Suppressor macrophage (primary cell): ENCODE results near the gene LDLRAD3.
"Not testable (repeated sequence)": the region's sequence is repeated elsewhere in the genome, so short reads cannot be mapped to it uniquely, and the experiment has no call there.

Source experiments
- DNase-seq, 4 experiments: peaks; one replicate each; pipeline ENCODE4 v3.0.0-alpha.2; 2020 to 2022
- total RNA-seq, 17 experiments: gene quantifications; one replicate each; lab custom pipeline; 2026; ENCODE audit warnings: mixed read lengths in 6 of 17, inconsistent platforms in 3 of 17; lab: John Stamatoyannopoulos, UW

The LDLRAD3 gene, protein sequence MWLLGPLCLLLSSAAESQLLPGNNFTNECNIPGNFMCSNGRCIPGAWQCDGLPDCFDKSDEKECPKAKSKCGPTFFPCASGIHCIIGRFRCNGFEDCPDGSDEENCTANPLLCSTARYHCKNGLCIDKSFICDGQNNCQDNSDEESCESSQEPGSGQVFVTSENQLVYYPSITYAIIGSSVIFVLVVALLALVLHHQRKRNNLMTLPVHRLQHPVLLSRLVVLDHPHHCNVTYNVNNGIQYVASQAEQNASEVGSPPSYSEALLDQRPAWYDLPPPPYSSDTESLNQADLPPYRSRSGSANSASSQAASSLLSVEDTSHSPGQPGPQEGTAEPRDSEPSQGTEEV
- 4.0 to 32.6 (median 7.8) reads per million in 17 experiments for total RNA-seq

DNA sequence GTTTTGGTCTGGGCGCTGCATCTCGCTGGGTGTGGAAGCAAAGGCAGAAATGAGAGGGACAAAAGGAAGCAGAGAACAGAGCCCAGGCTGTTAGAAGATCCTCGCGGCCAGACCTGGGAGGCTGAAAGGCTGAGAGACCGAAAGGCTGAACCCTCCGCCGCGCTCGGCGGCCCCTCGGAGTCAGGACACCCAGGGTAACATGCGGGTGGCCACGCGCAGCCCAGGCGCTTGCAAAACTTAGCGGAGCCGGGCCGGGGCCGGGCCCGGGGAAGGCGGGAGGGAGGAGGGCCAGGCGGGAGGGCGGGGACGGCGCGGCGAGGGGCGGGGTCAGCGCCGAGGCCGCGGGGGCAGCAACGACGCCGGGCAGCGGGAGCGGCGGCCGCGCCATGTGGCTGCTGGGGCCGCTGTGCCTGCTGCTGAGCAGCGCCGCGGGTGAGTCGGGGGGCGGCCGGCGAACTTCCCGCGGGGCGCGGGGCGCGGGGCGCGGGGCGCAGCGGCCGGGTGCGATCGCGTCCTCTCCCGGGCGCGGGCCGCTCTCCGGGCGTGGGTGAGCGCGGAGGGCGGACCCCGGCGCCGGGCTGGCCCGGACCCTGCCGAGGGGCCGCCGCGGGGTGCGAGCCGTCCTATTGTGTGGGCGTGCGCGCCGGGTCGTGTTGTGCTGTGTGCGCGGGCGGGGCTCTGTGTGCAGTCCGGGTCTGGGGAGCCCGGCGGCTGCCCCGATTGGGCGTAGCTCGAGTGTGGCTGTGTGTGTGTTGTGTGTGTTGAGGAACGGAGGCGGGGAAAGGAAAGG is at the start of gene LDLRAD3:
Gene LDLRAD3, plus strand, starts transcription at position 350 of the 790 bp plus-strand sequence. Its CDS starts 37 bp downstream, at position 387.
- peak; percentile 78 to 92 (median 85) for DNase-seq

DNA sequence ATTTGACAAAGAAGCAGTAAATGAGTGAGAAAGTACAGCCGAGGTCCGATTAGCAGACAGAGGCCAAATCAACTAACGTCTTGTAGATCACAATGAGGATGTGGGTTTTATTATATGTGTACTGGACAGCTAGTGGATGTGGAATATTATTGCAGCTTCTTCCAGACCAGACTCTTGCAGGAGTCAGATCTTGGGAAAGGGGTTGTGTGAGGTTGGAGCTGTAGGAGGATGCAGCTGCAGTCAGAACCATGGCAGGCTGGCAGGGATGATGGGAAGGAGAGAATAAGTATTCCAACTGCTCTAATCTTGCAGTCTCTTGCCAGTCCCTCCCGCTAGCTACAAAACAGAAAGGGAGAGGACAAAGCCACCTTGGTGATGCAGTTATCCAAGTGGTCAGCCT is 46.8 kb upstream of the LDLRAD3 start:
- no peak for DNase-seq

DNA sequence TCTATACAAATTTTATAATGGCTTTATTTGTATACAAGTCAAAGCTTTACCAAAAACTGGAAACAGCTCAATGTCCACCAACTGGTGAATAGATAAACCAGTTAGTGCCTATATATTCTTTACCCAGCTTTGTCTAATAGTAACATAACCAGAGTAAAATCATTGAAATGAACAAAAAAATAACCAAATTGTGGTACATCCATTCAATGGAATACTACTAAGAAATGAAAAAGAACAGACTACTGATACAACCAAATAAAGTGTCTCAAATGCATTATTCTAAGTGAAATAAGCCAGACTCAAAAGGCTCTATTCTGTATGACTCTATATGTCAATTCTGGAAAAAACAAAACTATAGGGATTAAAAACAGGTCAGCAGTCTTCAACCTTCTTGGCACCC is 40.9 kb upstream of the LDLRAD3 start:
- no peak for DNase-seq

DNA sequence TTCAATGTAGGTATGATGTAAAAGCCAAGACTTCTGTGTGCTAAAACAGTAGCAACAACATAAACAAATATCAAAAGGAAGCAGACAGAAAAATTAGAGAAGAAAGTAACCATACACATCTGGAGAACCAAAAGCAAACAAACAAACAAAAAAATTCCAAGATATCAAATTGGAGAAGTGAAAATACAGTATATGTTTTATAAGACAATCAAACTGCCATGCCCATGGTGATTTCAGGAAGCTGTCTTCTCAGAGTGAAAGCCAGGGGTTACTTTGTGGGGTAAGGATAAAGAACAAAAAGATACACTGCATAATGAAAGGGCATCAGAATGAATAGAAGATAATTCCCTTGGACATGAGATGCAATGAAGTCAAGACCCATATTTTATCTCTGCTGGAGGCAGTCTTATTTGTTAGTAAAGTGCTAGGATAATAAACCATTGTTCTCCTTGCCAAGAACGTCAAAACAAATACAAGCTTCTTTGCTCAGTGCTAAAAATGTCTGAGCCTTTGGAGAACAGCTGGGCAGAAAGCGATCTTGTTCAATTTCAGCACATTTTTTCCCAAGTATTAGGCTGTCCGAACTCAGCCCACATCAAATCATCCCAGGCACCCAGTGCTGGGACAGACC is 38.1 kb upstream of the LDLRAD3 start:
- DNase-seq = peak in 3 of 4 experiments; percentile 11 to 45 (median 32)

DNA sequence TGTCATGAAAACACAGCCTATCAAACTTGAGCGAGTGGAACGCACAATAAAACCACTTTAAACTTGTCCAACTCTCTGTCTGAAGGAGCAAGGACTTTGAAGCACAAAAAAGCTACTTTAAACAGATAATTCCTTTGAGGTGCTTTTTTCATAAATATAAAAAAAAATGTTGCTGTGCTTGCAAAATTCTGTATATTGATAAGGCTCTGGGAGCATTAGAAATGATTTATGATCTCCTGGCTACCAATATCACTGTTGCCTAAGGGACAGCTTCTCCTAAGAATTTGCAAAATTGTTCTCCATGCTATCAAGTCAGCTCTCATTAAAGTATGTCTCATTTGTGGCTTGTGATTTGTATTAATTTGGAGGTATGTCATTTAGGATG is 37.6 kb upstream of the LDLRAD3 start:
- no peak for DNase-seq

DNA sequence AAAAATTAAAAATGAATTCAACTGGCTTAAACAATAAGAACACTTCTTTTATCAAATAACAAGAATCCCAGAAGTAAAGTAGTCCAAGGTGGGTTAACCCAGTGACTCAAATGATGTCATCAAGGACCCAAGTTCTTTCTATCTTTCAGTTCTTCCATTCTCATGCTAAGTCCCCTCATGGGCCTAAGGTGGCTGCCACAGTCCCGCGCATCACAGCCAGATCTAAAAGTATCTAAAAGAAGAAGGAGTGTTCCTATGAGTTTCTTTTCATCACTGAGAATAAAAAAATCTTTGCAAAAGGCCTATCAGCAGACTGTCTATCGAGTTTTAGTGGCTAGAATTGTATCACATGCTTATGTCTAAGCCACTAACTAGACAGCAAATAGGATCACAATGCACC is 37.2 kb upstream of the LDLRAD3 start:
- DNase-seq = no peak

DNA sequence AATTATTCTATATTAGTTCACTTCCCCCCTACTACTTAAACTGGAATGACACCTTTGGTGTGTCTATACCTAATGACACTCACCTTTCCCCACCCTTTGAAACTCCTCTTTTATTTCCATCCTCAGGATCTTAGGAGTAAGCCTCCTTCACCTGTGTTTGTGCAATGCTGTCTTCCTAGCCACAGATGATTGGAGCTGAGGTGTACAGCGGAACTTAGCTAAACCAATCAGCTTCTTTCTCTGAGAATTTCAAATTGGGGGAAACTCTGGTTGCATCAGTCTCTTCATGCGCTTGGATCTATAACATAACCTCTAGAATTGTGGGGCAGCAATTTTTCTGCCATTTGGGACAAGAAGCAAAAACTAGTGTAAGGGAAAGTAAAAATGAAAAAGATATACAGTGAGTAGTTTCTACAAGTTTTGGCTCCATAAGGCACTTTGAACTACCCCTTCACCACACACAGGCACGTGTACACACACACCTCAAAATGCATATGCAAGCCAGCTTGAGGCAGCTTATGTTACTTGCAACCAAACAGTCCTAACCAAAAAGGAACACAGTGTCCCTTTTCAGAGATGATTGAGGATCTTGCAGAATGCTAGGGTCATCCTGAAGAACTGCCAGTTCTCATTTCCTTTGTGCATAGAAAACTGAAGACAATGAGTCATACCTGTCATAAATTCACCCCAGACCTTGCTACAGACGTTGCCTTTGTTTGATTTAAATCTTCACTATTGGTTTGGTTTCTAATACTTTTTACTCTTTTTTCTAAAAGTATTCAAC is 36.0 kb upstream of the LDLRAD3 start:
- peak; percentile 38 to 77 (median 61) for DNase-seq

DNA sequence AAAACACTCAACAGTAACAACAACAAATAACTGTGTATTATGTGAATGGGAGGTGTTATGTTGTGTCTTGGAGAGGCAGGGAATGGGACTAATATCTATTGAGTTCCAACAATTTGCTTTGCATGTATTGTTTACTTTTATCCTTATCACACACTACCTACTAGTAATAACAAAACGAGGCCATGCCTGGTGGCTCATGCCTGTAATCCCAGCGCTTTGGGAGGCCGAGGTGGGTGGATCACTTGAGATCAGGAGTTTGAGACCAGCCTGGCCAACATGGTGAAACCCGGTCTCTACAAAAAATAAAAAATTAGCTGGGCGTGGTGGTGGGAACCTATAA is 35.5 kb upstream of the LDLRAD3 start:
- not testable (repeated sequence) for DNase-seq

DNA sequence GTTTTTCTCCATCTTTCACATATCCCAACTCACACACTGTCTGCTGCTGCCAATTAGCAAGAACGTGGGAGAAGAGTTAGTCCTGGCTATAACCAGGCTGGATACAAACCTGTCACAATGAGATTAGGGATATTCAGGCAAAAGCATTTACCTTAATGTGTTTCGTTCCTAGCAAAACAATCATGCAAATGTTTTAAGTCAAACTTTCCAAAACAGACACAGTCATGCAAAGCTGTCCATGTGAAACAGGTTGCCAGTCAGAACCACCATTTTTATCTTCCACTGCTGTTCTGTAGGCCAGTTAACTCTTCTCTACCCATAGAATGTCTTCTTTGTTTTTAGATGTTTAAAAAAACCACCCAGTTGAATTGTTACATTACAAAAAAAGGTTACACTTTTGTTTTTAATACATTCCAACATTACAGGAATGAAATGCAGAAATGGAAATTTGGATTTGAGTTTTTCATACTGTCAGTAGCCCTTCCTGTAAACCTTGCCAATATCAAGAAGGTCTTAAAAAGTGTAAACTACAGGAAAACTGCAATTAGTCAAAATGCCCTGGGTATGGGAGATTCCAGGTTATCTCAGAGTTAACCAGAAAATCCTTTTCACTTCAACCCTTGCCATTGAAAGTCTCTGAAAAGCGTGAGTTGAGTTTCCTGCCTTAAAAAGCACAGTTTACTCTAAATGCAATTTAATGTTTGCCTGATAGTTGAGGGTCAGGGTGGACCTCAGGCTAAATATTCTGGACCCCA is 34.2 kb upstream of the LDLRAD3 start:
- no peak for DNase-seq

DNA sequence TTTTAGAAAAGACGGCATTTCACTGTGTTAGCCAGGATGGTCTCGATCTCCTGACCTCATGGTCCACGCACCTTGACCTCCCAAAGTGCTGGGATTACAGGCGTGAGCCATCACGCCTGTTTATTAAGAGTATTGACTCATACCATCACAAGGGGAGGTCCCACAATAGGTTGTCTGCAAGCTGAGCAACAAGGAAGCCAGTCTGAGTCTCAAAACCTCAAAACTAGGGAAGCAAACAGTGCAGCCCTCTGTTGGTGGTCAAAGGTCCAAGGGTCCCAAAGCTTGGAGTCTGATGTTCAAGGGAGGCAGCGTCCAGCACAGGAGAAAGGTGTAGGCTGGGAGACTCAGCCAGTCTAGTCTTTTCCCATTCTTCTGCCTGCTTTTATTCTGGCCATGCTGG is 32.8 kb upstream of the LDLRAD3 start:
- DNase-seq = peak in 1 of 4 experiments; percentile 13

DNA sequence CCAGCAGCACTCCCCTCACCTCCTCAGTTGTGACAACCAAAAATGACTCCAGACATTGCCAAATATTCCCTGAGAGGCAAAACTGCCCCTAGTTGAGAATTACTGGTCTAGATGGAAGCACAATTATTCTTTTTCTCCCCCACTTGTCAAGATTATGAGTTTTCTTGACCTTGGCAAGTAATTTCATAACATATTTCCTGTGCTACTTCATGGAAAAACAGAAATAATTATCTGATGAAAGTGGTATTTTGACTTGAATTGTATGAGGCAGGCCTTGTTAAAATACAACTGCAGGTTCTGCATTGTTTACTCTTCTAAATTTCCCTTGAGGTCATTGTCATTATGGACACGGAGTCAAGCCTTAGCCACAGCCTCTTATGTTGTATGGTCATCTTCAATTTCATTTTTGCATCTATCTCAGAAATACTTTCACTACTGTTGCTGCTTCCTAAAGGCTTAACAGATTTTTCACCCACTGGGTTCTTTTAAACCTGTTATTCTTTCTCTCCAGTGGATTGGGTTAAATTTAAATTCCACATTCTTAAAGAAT is 32.2 kb upstream of the LDLRAD3 start:
- no peak for DNase-seq

DNA sequence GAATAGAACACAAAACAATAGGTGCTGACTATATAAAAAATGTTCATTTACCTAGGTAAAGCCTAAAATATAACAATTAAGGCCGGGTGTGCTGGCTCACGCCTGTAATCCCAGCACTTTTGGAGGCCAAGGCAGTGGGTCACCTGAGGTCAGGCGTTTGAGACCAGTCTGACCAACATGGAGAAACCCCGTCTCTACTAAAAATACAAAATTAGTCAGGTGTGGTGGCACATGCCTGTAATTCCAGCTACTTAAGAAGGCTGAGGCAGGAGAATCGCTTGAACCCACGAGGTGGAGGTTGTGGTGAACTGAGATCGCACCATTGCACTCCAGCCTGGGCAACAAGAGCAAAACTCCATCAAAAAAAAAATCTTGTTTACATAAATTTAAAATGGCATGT is 31.4 kb upstream of the LDLRAD3 start:
- not testable (repeated sequence) for DNase-seq

DNA sequence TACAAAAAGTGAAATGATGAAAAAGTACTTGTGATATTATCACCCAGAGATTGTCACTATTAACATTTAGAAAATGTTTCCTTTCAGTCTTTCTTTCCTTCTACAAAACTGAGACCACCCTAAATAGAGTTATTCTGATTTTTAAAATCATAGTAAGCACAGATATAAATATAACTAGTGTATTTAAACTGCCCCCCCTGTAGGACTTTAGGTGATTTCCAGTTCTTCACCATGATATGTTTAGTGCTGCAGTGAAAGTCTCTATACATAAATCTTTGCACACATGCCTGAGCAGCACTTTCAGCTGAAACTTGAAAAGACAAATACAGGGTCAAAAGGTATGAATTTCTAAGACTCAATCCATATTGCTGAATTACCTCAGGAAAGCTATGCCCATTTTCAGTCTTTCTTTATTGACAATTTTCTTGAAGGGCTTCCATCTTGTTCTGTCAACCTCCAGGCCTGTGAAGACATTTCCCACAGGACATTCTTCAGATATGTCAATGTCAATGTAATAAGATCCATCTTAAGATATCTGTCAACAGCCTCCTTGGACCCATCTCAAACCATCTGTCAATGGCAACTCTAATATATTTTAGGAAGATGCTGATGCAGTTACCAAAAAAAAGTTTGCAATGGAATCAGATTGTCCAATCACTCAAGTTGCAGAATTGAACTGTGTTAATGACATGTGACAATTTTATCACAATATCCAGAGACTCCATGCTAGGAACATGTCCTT is 30.8 kb upstream of the LDLRAD3 start:
- DNase-seq = no peak

DNA sequence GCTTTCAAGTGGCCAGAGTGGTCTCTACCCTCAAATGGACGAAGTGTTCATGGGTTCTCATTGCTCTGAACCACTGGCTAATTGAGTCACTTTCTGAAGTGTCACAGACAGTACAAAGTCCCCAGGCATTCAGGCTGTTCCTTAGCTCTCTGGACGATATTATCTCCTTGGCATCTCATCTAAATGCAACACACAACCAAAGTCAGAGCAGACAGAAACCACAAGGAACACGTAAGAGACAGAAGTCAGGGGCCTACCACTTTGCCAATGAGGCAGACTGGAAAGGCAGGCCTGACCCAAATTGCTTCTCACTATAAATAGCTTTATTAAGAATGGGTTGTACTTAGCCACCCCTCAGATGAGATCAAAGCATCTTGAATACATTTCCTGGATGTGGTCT is 29.0 kb upstream of the LDLRAD3 start:
- DNase-seq = no peak

DNA sequence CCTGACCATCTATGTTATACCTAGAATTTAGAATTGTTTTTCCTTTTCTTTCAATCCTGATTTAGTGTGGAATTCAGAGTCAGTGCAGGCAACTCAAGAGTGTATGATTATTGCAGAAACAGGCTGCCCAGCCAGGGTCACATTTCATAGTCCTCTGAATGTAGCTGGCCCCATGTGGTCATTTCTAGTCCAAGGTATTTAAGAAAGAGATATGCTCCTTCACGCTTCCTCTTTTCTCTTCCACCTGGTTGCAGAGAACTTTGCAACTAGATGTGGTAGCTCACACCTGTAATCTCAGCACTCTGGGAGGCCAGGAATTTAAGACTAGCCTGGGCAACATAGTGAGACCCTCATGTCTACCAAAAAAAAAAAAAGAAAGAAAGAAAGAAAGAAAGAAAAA is 27.6 kb upstream of the LDLRAD3 start:
- DNase-seq = no peak

DNA sequence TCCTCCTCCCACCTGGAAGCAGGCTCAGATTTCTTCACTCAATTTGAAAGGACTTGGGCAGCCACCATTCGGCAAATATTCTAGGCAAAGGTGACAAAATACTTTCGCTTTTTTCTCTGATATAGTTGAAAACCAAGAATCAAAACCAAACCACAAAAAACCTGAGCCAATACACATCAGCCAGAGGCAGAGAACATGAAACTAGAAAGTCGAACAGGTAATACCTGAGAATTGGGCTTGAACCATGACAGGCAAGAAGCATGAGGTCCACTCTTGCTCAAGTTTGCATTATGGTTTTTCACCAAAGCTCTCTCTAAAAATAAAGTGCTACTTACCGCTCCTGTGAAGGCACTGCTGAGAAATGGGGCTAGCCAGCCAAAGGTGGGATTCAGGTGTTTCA is 26.2 kb upstream of the LDLRAD3 start:
- no peak for DNase-seq

DNA sequence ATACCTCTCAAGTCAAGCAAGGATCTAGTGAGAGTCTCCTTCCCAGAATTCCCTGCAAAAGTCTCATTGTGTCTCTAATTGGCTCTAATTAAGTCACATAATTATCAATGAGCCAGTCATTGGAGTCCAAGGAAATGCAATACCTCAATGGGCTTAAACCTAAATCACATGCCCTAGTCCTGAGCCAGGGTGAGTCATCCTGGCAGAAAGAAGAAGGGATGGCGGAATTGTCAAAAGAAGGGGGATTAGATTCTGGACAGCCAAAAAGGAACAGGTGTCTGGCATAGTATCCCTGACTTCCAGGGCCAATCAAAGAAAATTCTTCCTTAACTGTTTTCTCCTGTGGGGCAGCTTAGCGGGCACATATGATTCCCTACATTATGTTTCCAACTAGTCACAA is 25.1 kb upstream of the LDLRAD3 start:
- DNase-seq = no peak

DNA sequence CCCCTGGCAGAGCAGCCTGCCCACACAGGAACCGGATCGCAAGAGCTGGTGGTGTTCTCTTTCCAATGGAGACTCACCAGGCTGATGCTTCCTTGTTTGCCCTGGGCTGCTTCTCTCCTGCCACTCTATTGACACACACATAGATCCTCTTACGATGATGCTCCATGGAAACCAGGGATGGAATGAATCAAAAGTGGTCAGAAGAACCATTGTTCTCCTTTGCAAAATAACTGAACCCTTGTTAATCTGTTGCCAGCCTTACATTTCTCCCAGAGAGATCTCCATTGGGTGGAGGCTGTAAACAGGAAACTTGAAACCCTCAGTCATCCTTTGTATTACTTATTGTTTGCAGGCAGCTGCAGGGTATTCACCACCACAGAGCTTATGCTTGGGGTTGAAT is 24.6 kb upstream of the LDLRAD3 start:
- DNase-seq = peak in 3 of 4 experiments; percentile 8 to 21 (median 15)

DNA sequence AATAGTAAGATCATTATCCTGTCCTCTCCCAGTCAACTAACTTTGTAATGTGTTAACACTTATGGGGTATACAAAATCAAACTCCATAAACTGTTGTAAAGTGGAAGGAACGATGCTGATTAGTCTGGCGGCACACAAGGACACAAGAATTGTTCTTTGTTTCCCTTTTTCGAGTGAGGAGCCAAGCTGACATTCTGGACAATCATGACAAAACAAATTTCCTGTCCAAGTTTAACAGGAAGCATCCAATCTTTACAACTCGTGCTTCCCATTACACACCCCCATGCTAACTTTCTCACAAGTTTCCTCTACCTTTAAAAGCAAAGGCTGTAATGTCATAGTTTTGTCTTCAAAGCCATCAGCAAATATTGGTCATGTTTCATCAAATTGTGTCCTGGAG is 20.4 kb upstream of the LDLRAD3 start:
- DNase-seq = peak; percentile 21 to 53 (median 42)

DNA sequence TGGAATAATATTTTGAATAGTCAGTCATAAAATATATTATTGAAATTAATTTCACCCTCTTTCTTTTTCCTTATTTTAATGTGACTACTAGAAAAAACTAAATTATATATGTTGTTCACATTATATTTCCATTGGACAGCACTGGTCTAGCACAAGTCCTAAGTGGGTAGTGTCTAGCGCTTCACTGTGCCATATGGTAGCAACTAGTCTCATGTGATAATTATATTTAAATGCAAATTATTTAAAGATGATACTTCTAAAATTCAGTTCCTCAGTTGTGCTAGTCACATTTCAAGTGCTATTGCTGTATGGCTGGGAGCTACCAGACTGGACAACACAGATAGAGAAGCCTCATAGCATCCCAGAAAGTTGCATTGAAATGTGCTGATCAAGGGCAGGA is 19.1 kb upstream of the LDLRAD3 start:
- DNase-seq = no peak

DNA sequence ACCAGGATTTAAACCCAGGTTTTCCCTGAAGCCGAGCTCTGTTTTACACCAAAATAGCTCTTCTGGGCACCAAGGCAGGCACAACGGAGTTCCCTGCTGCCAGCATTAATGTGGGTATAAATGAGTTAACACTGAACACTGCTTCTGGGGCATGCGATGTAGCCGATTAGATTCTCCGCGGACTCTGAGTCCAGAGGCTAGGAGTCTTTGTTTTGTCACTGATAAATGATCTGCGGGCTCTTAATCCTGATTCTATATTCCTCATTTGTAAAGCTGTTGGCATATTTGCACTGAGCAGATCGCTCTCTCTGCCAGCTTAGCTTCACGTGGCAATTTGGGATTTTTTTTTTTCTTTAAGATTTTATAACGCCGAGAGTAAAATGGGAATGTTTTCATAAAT is 16.8 kb upstream of the LDLRAD3 start:
- DNase-seq = no peak
